HG03097 (cell line): ENCODE measurements around the gene SMIM26.
A peak's percentile ranks its signal among the peaks of the same experiment; 100 is the strongest.

Experiments used
- ATAC-seq: cut with Tn5 transposase; IDR thresholded peaks from one replicate; pipeline ENCODE4 v1.9.1; 2021; ENCODE audit not compliant: unreplicated experiment, low FRiP score

The SMIM26 gene

DNA sequence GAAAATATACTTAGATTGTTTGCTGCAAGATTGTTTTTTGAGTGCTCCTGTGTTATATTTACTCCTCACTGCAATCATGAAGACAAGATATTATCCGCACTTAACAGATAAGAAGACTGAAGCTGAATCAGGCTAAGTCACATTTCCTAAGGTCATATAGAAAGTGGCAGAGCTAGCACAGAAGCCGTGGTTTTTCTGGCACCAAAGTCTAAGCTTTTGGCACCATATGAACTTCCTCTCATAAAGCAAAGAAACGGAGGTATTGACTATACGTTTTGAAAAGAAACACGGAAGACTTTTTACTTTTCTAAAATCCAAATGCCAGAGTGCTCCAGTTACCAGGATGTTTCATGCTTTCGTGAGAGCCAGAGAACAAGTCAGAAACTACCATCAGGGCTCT lies 11.3 kb downstream of the SMIM26 start:
- ATAC-seq = no peak

- no peak for ATAC-seq
Measured at GRCh38 chr20:18580012-18580411, 12.8 kb downstream of the SMIM26 start.

- no peak for ATAC-seq
Measured at GRCh38 chr20:18585134-18585533, 17.9 kb downstream of the SMIM26 start.

DNA sequence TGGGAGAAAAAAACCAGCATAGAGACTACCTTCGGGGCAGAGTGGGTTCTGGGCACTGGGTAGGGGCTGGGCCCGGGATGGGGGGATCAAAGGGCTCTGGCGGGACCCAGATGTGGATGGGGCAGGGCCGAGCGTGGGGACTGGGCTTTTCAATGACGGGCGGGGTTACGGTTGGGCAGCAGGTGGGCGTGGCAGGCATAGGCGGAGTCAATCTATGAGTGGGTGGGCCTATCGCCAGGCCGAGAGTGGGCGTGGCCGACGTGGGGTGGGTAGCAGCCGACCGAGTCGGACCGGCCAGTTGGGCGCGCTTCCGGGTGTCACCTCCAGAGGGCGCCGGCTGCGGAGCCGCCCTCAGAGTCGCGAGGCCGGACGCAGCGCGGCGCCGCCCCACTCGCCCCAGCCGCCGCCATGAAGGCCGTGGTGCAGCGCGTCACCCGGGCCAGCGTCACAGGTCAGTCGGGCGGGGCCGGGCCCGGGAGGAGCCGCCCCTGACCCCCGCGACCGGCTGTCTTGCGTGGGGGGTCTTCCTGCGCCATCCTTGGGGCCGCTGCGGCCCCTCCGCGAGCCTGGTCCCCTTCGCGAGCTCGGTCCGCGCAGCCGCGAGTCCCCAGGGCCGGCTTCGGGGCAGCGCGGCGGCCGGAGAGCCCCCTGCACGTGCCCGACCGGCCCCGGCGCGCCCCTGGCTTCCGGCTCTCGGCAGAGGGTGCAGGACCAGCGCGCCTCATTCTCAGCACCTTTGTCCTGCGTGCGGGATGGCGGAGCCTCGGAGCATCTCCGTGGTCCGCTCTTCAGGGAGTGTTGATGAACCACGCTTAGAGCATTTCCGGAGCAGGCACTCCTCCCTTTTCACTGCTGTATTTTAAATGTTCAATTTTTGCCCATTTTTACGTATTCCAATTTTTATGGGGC lies 20.7 kb downstream of the SMIM26 start, which contains the start of gene DTD1:
TSS of gene DTD1 (plus strand) at position 390 of the 909 bp plus-strand sequence. CDS start at position 409, 19 bp downstream.
- peak; percentile 89 for ATAC-seq

GRCh38 chr20:18588574-18588933 lies 21.3 kb downstream of the SMIM26 start:
- peak; percentile 5 for ATAC-seq

GRCh38 chr20:18589941-18590674 lies 22.9 kb downstream of the SMIM26 start:
- no peak for ATAC-seq

DNA sequence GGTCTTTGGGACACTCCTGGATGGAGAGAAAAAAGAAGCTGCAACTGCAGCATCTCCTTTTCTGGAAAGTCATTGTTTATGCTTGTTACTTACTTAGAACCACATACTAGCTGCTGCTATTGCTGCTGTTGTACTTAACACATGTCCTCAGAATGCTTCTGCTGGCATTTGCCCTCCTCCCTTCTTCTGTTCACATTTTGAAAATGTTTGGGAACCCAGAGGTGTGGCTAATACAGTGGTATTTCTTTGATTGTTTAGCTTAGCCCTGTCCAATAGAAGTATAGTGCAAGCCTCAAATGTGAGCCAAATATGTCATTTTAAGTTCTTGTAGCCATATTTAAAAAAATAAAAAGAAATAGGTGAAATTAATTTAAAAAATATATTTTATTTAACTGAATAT lies 29.0 kb downstream of the SMIM26 start:
- no peak for ATAC-seq

DNA sequence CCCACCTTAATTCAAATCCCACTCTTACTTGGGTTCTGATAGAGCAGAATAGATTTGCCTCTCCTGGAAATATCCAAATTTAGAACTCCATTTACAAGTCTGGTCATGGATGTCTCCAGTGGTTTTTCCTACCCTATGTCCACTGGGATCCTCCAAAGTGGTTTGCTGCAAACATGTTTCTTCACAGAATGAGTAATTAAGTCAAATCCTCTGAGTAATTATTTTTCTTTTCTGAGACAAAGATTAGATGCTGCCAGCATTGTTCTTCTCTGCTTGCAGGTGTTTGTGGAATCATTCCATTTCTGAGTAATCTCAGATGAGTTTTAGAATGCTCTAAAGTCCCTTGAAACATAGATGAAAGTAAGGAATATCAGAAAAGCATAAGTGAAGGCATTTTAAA lies 42.5 kb downstream of the SMIM26 start:
- no peak for ATAC-seq

DNA sequence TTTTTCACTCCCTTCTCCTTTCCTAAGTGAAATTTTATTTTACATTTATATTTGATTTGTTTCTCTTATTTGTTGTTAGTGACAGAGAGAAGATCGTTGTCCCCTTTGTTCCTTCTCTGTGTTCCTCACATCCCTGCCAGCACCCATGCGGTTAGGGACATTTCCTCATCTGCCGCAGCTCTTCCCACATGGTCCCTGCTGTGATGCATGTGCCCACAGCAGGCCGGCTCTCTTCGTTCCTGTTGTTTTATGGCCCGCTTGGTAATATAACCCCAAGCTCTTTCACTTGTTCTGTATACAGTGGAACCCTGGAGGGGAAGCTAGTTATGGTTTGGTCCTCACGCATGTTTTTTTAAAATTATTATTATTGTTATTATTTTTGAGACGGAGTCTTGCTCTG lies 44.3 kb downstream of the SMIM26 start:
- no peak for ATAC-seq

GRCh38 chr20:18613553-18613952 lies 46.3 kb downstream of the SMIM26 start:
- ATAC-seq = no peak

GRCh38 chr20:18614244-18614643 lies 47.0 kb downstream of the SMIM26 start:
- ATAC-seq = no peak

GRCh38 chr20:18615020-18615650 lies 47.9 kb downstream of the SMIM26 start:
- ATAC-seq = no peak
